Pericardium fibroblast (primary cell): ENCODE data around the gene ATOSB. TPM values are rescaled to one million over a fixed set of nuclear protein-coding genes. Genes with fewer than 3 reads are reported as not detected.

Source experiments
- total RNA-seq: library from RNA; depleted of rRNA; stranded (reverse); fragments of >200 nt; gene quantifications from 2 replicates; pipeline ENCODE4 v1.2.3, GENCODE V29; 2015

ATOSB gene
- 10.8 and 22.4 TPM in 2 replicates for total RNA-seq

GRCh38 chr9:35115680-35116538, at the start of gene ATOSB:
Gene ATOSB (minus strand): TSS chr9:35115862. CDS start chr9:35108274, 7,588 bp downstream.

GRCh38 chr9:35161713-35162604, 46.3 kb upstream of the ATOSB start, which contains the start of gene UNC13B:
Gene UNC13B (plus strand): TSS chr9:35162009. CDS start chr9:35162284, 275 bp downstream.

GRCh38 chr9:35102769-35103659, 12.6 kb downstream of the ATOSB start, which contains the start of gene STOML2:
Gene STOML2 (minus strand): TSS chr9:35103131. CDS start chr9:35103094, 37 bp downstream.

GRCh38 chr9:35096035-35096849, 19.4 kb downstream of the ATOSB start, which contains the start of gene PIGO:
Gene PIGO (minus strand): TSS chr9:35096591. CDS start chr9:35095565, 1,026 bp downstream.

GRCh38 chr9:35079426-35080341, 36.0 kb downstream of the ATOSB start, which contains the start of gene FANCG:
Gene FANCG (minus strand): TSS chr9:35079942. CDS start chr9:35079524, 418 bp downstream.

GRCh38 chr9:35072461-35073278, 43.0 kb downstream of the ATOSB start, which contains the start of gene VCP:
Gene VCP (minus strand): TSS chr9:35072625. CDS start chr9:35072353, 272 bp downstream.

Other genes starting within 250 kb of the ATOSB start
- gene PHF24, start 157.6 kb downstream of the ATOSB start, total RNA-seq, result 0.12 and 1.0 TPM in 2 replicates
- gene DNAJB5, start 126.1 kb downstream of the ATOSB start, total RNA-seq, result 8.2 and 13.4 TPM in 2 replicates
- gene VCP, start 43.2 kb downstream of the ATOSB start, total RNA-seq, result 178 and 219 TPM in 2 replicates
- gene FANCG, start 35.9 kb downstream of the ATOSB start, total RNA-seq, result 11.2 and 17.9 TPM in 2 replicates
- gene PIGO, start 19.3 kb downstream of the ATOSB start, total RNA-seq, result 8.6 and 13.3 TPM in 2 replicates
- gene STOML2, start 12.7 kb downstream of the ATOSB start, total RNA-seq, result 118 and 125 TPM in 2 replicates
- gene UNC13B, start 46.1 kb upstream of the ATOSB start, total RNA-seq, result 10.3 and 12.5 TPM in 2 replicates